Endodermal cell (in vitro differentiated cells): ENCODE data around the gene POMT1. TPM values are rescaled to one million over a fixed set of nuclear protein-coding genes. Genes with fewer than 3 reads are reported as not detected.

Source experiments
- DNase-seq: peaks from one replicate; pipeline ENCODE4 v3.0.0-alpha.2; 2017
- H3K27ac ChIP-seq: 2 replicates; pipeline ENCODE4 v1.5.1; 2013; ENCODE audit warnings: mild to moderate bottlenecking, low read depth, low read length, moderate library complexity
- H3K27me3 ChIP-seq: 2 replicates; pipeline ENCODE4 v1.6.1; 2013; ENCODE audit warnings: mild to moderate bottlenecking, low read length, moderate library complexity; ENCODE audit not compliant: insufficient read depth, control insufficient read depth, poor library complexity, severe bottlenecking
- H3K36me3 ChIP-seq: 2 replicates; pipeline ENCODE4 v1.7.0; 2013; ENCODE audit warnings: mild to moderate bottlenecking, low read length, moderate library complexity; ENCODE audit not compliant: control insufficient read depth, insufficient read depth
- H3K4me1 ChIP-seq: one replicate; pipeline ENCODE4 v1.7.0; 2013; ENCODE audit warnings: low read length; ENCODE audit not compliant: control insufficient read depth, insufficient read depth
- H3K4me3 ChIP-seq: 2 replicates; pipeline ENCODE4 v1.5.1; 2013; ENCODE audit warnings: mild to moderate bottlenecking, low read length, moderate library complexity
- H3K9ac ChIP-seq: 2 replicates; pipeline ENCODE4 v1.6.1; 2013; ENCODE audit warnings: mild to moderate bottlenecking, low read length, moderate library complexity; ENCODE audit not compliant: poor library complexity, severe bottlenecking; ENCODE audit errors: extremely low read depth
- H3K9me3 ChIP-seq: 2 replicates; pipeline ENCODE4 v1.6.1; 2013; ENCODE audit warnings: mild to moderate bottlenecking, low read length, moderate library complexity; ENCODE audit not compliant: control insufficient read depth
- H3K27ac Mint-ChIP-seq: 2 replicates; pipeline ENCODE4 v1.8.0; 2020; ENCODE audit warnings: mixed read lengths
- H3K27me3 Mint-ChIP-seq: 2 replicates; pipeline ENCODE4 v1.8.0; 2021; ENCODE audit warnings: mild to moderate bottlenecking, mixed read lengths; ENCODE audit not compliant: insufficient read depth
- H3K36me3 Mint-ChIP-seq: 2 replicates; pipeline ENCODE4 v1.8.0; 2020; ENCODE audit warnings: low read depth, mixed read lengths
- H3K4me1 Mint-ChIP-seq: 2 replicates; pipeline ENCODE4 v1.8.0; 2020; ENCODE audit warnings: mixed read lengths
- H3K4me3 Mint-ChIP-seq: 2 replicates; pipeline ENCODE4 v1.8.0; 2020; ENCODE audit warnings: mild to moderate bottlenecking, moderate library complexity, mixed read lengths
- H3K9me3 Mint-ChIP-seq: 2 replicates; pipeline ENCODE4 v1.8.0; 2020; ENCODE audit warnings: mild to moderate bottlenecking, mixed read lengths
- CTCF ChIP-seq: fragments of 200-600 bp; sonication (generic); conservative IDR thresholded peaks from 2 replicates; pipeline ENCODE4 v1.5.0; 2021; ENCODE audit warnings: antibody characterized with exemption, mild to moderate bottlenecking
- WGBS, 2 experiments: methylation state at CpG; one replicate each; pipeline versions ENCODE4 v1.1.5 to v1.1.7; 2013; ENCODE audit warnings: missing lambda C conversion rate in 2 of 2, mixed read lengths in 1 of 2; ENCODE audit not compliant: insufficient coverage in 1 of 2, insufficient read length in 1 of 2; 5-methylcytosine and 5-hydroxymethylcytosine counted together
- total RNA-seq, 2 donors: library from RNA; stranded (reverse); fragmentation: NEBNext Ultra II Directional in 1 of 2; extraction: Animal tissue kit (Norgen Biotek cat#: 25700) in 1 of 2; gene quantifications; 2 replicates in 1 of 2; 3 replicates in 1 of 2; pipeline ENCODE4 v1.2.1, GENCODE V29; 2021

POMT1 gene
- total RNA-seq, 2 donors from 2014 or later, result 42.3 to 53.8 TPM

DNA sequence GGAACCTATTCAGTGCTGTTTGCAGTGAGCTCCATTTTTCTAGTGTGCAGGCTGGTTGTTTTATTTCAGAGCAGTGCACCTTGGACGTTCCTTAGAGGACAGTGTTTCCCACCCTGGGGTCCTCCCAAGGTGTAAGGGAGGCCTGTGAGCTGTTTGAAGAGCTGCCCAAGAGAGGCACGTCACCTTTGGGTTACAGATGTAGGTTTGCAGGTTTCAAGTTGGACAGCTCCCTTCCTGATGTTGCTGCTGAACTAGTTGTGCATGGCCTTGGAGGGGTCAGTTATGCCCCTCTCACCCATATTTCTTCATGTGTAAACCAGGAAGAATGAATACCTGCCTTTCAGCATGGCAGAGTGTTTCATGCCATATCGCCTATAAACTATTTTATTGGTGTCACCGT is 34.7 kb upstream of the POMT1 start:
- no peak overlapping the region for H3K4me3 ChIP-seq
- Mint-ChIP-seq H3K27me3 (no peaks in the 10 kb centered on the region), H3K4me3 (no peak overlapping the region), H3K27ac (no peak overlapping the region), H3K36me3 (peaks cover 88% of the 10 kb centered on the region), H3K9me3 (no peaks in the 10 kb centered on the region), H3K4me1 (no peaks in the 10 kb centered on the region)
- TF ChIP-seq CTCF, result no peak
- WGBS, 2 experiments, result 84 to 100% methylated on average over 2 to 3 of the region's 4 CpGs
- no peaks in the 10 kb centered on the region for H3K9me3 ChIP-seq
- no peak for DNase-seq
- peaks cover 93% of the 10 kb centered on the region for H3K36me3 ChIP-seq
- no peaks in the 10 kb centered on the region for H3K4me1 ChIP-seq
- no peak overlapping the region for H3K9ac ChIP-seq
- H3K27me3 ChIP-seq, result no peaks in the 10 kb centered on the region
- H3K27ac ChIP-seq, result no peak overlapping the region

GRCh38 chr9:131469356-131469755 is 33.4 kb upstream of the POMT1 start:
- Histone ChIP-seq H3K9ac (no peak overlapping the region), H3K27me3 (no peaks in the 10 kb centered on the region), H3K27ac (no peak overlapping the region), H3K36me3 (peaks cover 93% of the 10 kb centered on the region), H3K4me1 (no peaks in the 10 kb centered on the region), H3K4me3 (no peak overlapping the region), H3K9me3 (no peaks in the 10 kb centered on the region)
- no peaks in the 10 kb centered on the region for H3K27me3 Mint-ChIP-seq
- TF ChIP-seq CTCF, result no peak
- no peaks in the 10 kb centered on the region for H3K9me3 Mint-ChIP-seq
- 95 to 97% methylated on average over 6 of the region's 6 CpGs for WGBS, 2 experiments
- H3K36me3 Mint-ChIP-seq, result peaks cover 90% of the 10 kb centered on the region
- H3K4me1 Mint-ChIP-seq, result no peaks in the 10 kb centered on the region
- peak overlapping the region; percentile 44 for H3K27ac Mint-ChIP-seq
- no peak overlapping the region for H3K4me3 Mint-ChIP-seq
- no peak for DNase-seq

GRCh38 chr9:131469951-131470350 is 32.8 kb upstream of the POMT1 start:
- H3K4me1 Mint-ChIP-seq, result no peaks in the 10 kb centered on the region
- Histone ChIP-seq H3K36me3 (peaks cover 93% of the 10 kb centered on the region), H3K9me3 (no peaks in the 10 kb centered on the region), H3K27ac (peak overlapping the region; percentile 12), H3K4me1 (no peaks in the 10 kb centered on the region), H3K9ac (no peak overlapping the region), H3K4me3 (no peak overlapping the region), H3K27me3 (no peaks in the 10 kb centered on the region)
- no peaks in the 10 kb centered on the region for H3K9me3 Mint-ChIP-seq
- H3K27me3 Mint-ChIP-seq, result no peaks in the 10 kb centered on the region
- WGBS, 2 experiments, result 96 to 97% methylated on average over 16 of the region's 16 CpGs
- TF ChIP-seq CTCF, result no peak
- peaks cover 90% of the 10 kb centered on the region for H3K36me3 Mint-ChIP-seq
- no peak overlapping the region for H3K4me3 Mint-ChIP-seq
- DNase-seq, result no peak
- H3K27ac Mint-ChIP-seq, result peak overlapping the region; percentile 44
